GM23338 (cell line): ENCODE data around the gene PHLDB3. TPM values are rescaled to one million over a fixed set of nuclear protein-coding genes. Genes with fewer than 3 reads are reported as not detected.

Experiments
- ATAC-seq: fragments of 200-7000 bp; cut with Tn5 transposase; 3 replicates; pipeline ENCODE4 v1.9.1; 2020
- DNase-seq: peaks from one replicate; pipeline ENCODE4 v3.0.0-alpha.2; 2015; ENCODE audit warnings: low spot score
- H2AFZ ChIP-seq: fragments of 200-600 bp; sonication (generic); 2 replicates; pipeline ENCODE4 v1.8.0; 2016; ENCODE audit warnings: antibody characterized with exemption, mild to moderate bottlenecking, moderate library complexity
- H3F3A ChIP-seq: fragments of 200-600 bp; sonication (generic); replicated peaks from 2 replicates; pipeline ENCODE4 v1.8.0; 2017; ENCODE audit warnings: antibody characterized with exemption, mixed run types, low read depth
- H3K27ac ChIP-seq: fragments of 200-600 bp; sonication (generic); 2 replicates; pipeline ENCODE4 v1.6.1; 2016; ENCODE audit warnings: low read depth
- H3K27me3 ChIP-seq: fragments of 200-600 bp; sonication (generic); 2 replicates; pipeline ENCODE4 v1.8.0; 2016; ENCODE audit warnings: mild to moderate bottlenecking, mixed run types, moderate library complexity; ENCODE audit not compliant: insufficient read depth
- H3K36me3 ChIP-seq: fragments of 200-600 bp; sonication (generic); 2 replicates; pipeline ENCODE4 v1.8.0; 2016; ENCODE audit warnings: mild to moderate bottlenecking; ENCODE audit not compliant: insufficient read depth
- H3K4me1 ChIP-seq: fragments of 200-600 bp; sonication (generic); 2 replicates; pipeline ENCODE4 v1.8.0; 2016; ENCODE audit warnings: mild to moderate bottlenecking, moderate library complexity; ENCODE audit not compliant: insufficient read depth
- H3K4me2 ChIP-seq: fragments of 200-600 bp; sonication (generic); 2 replicates; pipeline ENCODE4 v1.7.1; 2017; ENCODE audit warnings: mixed run types
- H3K4me3 ChIP-seq: fragments of 200-600 bp; sonication (generic); 2 replicates; pipeline ENCODE4 v1.6.1; 2016; ENCODE audit warnings: mixed run types
- H3K79me2 ChIP-seq: fragments of 200-600 bp; sonication (generic); replicated peaks from 2 replicates; pipeline ENCODE4 v1.8.0; 2017; ENCODE audit warnings: mild to moderate bottlenecking; ENCODE audit not compliant: insufficient read depth
- H3K9me2 ChIP-seq: fragments of 200-600 bp; sonication (generic); 2 replicates; pipeline ENCODE4 v1.8.0; 2017; ENCODE audit not compliant: insufficient read depth
- H4K20me1 ChIP-seq: fragments of 200-600 bp; sonication (generic); replicated peaks from 2 replicates; pipeline ENCODE4 v1.8.0; 2017; ENCODE audit warnings: mild to moderate bottlenecking; ENCODE audit not compliant: insufficient read depth
- H3K27ac Mint-ChIP-seq: 2 replicates; pipeline ENCODE4 v1.8.0; 2020; ENCODE audit warnings: inconsistent platforms, mild to moderate bottlenecking, moderate library complexity, mixed read lengths
- H3K27me3 Mint-ChIP-seq: 3 replicates; pipeline ENCODE4 v1.8.0; 2022; ENCODE audit warnings: low read depth, mild to moderate bottlenecking, moderate library complexity, mixed read lengths, inconsistent platforms; ENCODE audit not compliant: insufficient read depth, poor library complexity
- H3K36me3 Mint-ChIP-seq: 3 replicates; pipeline ENCODE4 v1.8.0; 2021; ENCODE audit warnings: low read depth, mild to moderate bottlenecking, inconsistent platforms, moderate library complexity, mixed read lengths
- H3K4me1 Mint-ChIP-seq: 3 replicates; pipeline ENCODE4 v1.8.0; 2020; ENCODE audit warnings: mild to moderate bottlenecking, inconsistent platforms, mixed read lengths
- H3K4me3 Mint-ChIP-seq: 3 replicates; pipeline ENCODE4 v1.8.0; 2021; ENCODE audit warnings: moderate library complexity, mild to moderate bottlenecking, inconsistent platforms, mixed read lengths
- H3K9me3 Mint-ChIP-seq: 3 replicates; pipeline ENCODE4 v1.8.0; 2020; ENCODE audit warnings: moderate library complexity, mild to moderate bottlenecking, inconsistent platforms, mixed read lengths
- CTCF ChIP-seq, 2 experiments: fragments of 200-600 bp in 1 of 2; sonication (generic) in 1 of 2; conservative IDR thresholded peaks; 2 replicates each; pipeline versions ENCODE4 v1.5.1 to v1.6.1; 2016 to 2017; ENCODE audit warnings: antibody characterized with exemption in 2 of 2, low read depth in 2 of 2, mild to moderate bottlenecking in 2 of 2, moderate library complexity in 1 of 2
- EZH2 ChIP-seq: fragments of 200-600 bp; sonication (generic); IDR thresholded peaks from one replicate; pipeline ENCODE4 v1.8.0; 2017; ENCODE audit warnings: antibody characterized with exemption, mild to moderate bottlenecking, low read depth; ENCODE audit not compliant: unreplicated experiment
- EZH2phosphoT487 ChIP-seq: fragments of 200-600 bp; sonication (generic); IDR thresholded peaks from one replicate; pipeline ENCODE4 v1.8.1; 2018; ENCODE audit warnings: antibody characterized with exemption; ENCODE audit not compliant: unreplicated experiment
- NANOG ChIP-seq: IDR thresholded peaks from 2 replicates; pipeline ENCODE4 v1.6.1; 2016; ENCODE audit warnings: antibody characterized with exemption, borderline replicate concordance
- POLR2AphosphoS5 ChIP-seq: IDR thresholded peaks from 2 replicates; pipeline ENCODE4 v1.6.1; 2016; ENCODE audit warnings: antibody characterized with exemption, low read depth
- STAT1 ChIP-seq: IDR thresholded peaks from one replicate; pipeline ENCODE4 v1.6.1; 2016; ENCODE audit warnings: antibody characterized with exemption; ENCODE audit not compliant: unreplicated experiment
- ZNF114 ChIP-seq: fragments of 250-450 bp; sonication (Bioruptor Pico); IDR thresholded peaks from 2 replicates; pipeline ENCODE4 v1.5.0; 2020; ENCODE audit warnings: mild to moderate bottlenecking, moderate library complexity
- ZNF331 ChIP-seq: fragments of 250-450 bp; sonication (Bioruptor Pico); IDR thresholded peaks from 2 replicates; pipeline ENCODE4 v1.5.0; 2020; ENCODE audit warnings: low read depth, mild to moderate bottlenecking, moderate library complexity
- polyA plus RNA-seq: library from polyadenylated mRNA; unstranded; fragments of >200 nt; fragmentation: Nextera tagmentation; extraction: Ambion mirVana; gene quantifications from 2 replicates; pipeline ENCODE4 v1.2.1, GENCODE V29; 2016
- total RNA-seq: library from RNA; depleted of rRNA; stranded (reverse); fragments of >200 nt; shearing (Covaris generic); gene quantifications from 2 replicates; pipeline ENCODE4 v1.2.3, GENCODE V29; 2014
- TF ChIP-seq, protein P1 (sequence below): fragments of 250-450 bp; sonication (Bioruptor Pico); IDR thresholded peaks from 2 replicates; pipeline ENCODE4 v1.5.0; 2020; ENCODE audit warnings: mild to moderate bottlenecking, moderate library complexity

Gene PHLDB3
- total and polyA plus RNA-seq, 2 experiments from 2014 or later = 6.3 to 15.4 TPM

DNA sequence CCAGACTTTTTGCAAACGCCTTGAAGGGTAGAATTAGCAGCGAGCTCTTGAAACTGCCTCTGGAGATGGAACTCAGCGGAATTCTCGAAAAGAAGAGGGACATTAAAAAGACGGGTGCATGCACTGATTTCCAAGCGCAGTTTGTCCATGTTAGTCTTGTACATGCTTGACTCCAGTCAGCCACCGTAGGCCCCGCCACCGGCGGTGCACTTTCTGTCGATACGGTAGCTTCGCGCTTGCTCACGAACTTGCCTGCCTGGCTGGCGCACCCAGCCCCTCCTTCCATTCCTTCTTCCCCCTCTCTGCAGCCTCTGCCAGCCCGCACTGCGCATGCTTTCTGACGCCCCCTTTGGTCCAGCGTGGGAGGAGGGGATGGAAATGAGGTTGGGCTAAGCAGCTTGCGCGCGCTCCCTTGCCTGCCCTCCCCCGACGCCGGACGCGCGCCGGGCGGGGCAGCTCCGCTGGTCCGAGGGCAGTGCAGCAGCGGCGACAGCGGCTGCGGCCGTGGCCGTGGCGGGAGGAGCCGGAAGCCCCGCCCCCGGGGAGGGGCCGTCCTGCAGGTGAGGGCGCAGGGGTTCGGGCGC, 28.5 kb upstream of the PHLDB3 start, which contains the start of gene ZNF575 (continued):
- TF ChIP-seq ZNF114 (CRISPR knock-in tag) = no peak
- TF ChIP-seq POLR2AphosphoS5 = peak; percentile 67; the same call in 1 of the 2 replicates

GRCh38 chr19:43532571-43532961, 28.0 kb upstream of the PHLDB3 start:
- Mint-ChIP-seq H3K9me3 (no peaks in the 10 kb centered on the region), H3K36me3 (peaks cover 7% of the 10 kb centered on the region), H3K27me3 (peaks cover 7% of the 10 kb centered on the region), H3K27ac (peak overlapping the region; percentile 96), H3K4me1 (peaks cover 10% of the 10 kb centered on the region), H3K4me3 (peak overlapping the region; percentile 83)
- Histone ChIP-seq H4K20me1 (no peaks in the 10 kb centered on the region; the same call in none of the 2 replicates), H3K4me3 (peak overlapping the region; percentile 57), H3K27ac (peak overlapping the region; percentile 62), H3F3A (peaks cover 12% of the 10 kb centered on the region), H2AFZ (peak overlapping the region; percentile 78), H3K4me1 (peaks cover 6% of the 10 kb centered on the region; the same call in 1 of the 2 replicates), H3K9me2 (no peaks in the 10 kb centered on the region), H3K79me2 (no peaks in the 10 kb centered on the region), H3K27me3 (peaks cover 20% of the 10 kb centered on the region), H3K4me2 (peak overlapping the region; percentile 79), H3K36me3 (no peaks in the 10 kb centered on the region)
- ATAC-seq (peak; percentile 0; the same call in 1 of the 3 replicates), DNase-seq (no peak)
- no peak for TF ChIP-seq ZNF114 (CRISPR knock-in tag)
- TF ChIP-seq POLR2AphosphoS5 = no peak
- TF ChIP-seq EZH2phosphoT487 = no peak

DNA sequence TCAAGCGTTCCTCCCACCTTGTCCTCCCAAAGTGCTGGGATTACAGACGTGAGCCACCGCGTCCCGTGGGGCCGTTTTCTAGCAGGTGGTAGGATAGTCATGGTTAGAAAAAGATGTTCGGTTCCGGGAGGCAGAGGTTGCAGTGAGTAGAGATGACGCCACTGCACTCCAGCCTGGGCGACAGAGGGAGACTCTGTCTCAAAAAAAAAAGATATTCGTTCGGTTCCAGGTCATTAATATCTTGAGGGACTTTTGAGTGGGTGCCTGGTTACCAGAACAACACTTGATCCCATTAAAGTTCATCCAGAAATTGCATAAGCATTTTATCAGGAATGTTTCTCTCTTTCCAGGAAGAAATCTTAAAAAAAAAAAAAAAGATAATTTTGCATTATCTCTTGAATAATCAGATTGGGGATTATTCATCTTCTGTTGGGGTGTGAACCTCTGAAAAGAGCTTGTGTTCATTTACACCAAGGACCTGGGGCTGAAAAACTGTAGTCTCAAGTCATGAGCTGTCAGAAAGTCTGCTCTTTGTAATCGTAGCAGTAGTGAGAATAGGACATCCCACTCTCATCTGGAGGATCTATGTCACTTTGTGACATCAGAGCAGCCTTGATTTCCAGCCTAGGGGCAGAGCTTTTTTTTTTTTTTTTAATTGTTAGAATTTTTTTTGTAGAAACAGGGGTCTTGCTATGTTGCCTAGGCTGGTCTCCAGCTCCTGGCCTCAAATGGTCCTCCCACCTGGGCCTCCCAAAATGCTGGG, 23.5 kb upstream of the PHLDB3 start:
- Mint-ChIP-seq H3K4me1 (peaks cover 11% of the 10 kb centered on the region), H3K36me3 (no peaks in the 10 kb centered on the region), H3K9me3 (no peaks in the 10 kb centered on the region), H3K27ac (no peak overlapping the region), H3K4me3 (no peak overlapping the region), H3K27me3 (peaks cover 24% of the 10 kb centered on the region)
- DNase-seq (no peak), ATAC-seq (no peak)
- Histone ChIP-seq H3K4me1 (peaks cover 8% of the 10 kb centered on the region; the same call in 1 of the 2 replicates), H2AFZ (no peak overlapping the region), H3K27me3 (peaks cover 37% of the 10 kb centered on the region), H3K27ac (no peak overlapping the region), H4K20me1 (no peaks in the 10 kb centered on the region), H3K4me2 (no peak overlapping the region), H3K9me2 (no peaks in the 10 kb centered on the region), H3F3A (peaks cover 8% of the 10 kb centered on the region; the same call in 1 of the 2 replicates), H3K79me2 (no peaks in the 10 kb centered on the region), H3K36me3 (no peaks in the 10 kb centered on the region), H3K4me3 (no peak overlapping the region)
- TF ChIP-seq CTCF (conservative IDR thresholded peaks at IDR 0.05; ENCODE audit: low read depth in 2 of 2) (no peak), NANOG (no peak), ZNF114 (CRISPR knock-in tag) (no peak), POLR2AphosphoS5 (no peak), EZH2 (no peak), STAT1 (no peak), ZNF331 (CRISPR knock-in tag) (no peak)
- TF ChIP-seq, protein P1, sequence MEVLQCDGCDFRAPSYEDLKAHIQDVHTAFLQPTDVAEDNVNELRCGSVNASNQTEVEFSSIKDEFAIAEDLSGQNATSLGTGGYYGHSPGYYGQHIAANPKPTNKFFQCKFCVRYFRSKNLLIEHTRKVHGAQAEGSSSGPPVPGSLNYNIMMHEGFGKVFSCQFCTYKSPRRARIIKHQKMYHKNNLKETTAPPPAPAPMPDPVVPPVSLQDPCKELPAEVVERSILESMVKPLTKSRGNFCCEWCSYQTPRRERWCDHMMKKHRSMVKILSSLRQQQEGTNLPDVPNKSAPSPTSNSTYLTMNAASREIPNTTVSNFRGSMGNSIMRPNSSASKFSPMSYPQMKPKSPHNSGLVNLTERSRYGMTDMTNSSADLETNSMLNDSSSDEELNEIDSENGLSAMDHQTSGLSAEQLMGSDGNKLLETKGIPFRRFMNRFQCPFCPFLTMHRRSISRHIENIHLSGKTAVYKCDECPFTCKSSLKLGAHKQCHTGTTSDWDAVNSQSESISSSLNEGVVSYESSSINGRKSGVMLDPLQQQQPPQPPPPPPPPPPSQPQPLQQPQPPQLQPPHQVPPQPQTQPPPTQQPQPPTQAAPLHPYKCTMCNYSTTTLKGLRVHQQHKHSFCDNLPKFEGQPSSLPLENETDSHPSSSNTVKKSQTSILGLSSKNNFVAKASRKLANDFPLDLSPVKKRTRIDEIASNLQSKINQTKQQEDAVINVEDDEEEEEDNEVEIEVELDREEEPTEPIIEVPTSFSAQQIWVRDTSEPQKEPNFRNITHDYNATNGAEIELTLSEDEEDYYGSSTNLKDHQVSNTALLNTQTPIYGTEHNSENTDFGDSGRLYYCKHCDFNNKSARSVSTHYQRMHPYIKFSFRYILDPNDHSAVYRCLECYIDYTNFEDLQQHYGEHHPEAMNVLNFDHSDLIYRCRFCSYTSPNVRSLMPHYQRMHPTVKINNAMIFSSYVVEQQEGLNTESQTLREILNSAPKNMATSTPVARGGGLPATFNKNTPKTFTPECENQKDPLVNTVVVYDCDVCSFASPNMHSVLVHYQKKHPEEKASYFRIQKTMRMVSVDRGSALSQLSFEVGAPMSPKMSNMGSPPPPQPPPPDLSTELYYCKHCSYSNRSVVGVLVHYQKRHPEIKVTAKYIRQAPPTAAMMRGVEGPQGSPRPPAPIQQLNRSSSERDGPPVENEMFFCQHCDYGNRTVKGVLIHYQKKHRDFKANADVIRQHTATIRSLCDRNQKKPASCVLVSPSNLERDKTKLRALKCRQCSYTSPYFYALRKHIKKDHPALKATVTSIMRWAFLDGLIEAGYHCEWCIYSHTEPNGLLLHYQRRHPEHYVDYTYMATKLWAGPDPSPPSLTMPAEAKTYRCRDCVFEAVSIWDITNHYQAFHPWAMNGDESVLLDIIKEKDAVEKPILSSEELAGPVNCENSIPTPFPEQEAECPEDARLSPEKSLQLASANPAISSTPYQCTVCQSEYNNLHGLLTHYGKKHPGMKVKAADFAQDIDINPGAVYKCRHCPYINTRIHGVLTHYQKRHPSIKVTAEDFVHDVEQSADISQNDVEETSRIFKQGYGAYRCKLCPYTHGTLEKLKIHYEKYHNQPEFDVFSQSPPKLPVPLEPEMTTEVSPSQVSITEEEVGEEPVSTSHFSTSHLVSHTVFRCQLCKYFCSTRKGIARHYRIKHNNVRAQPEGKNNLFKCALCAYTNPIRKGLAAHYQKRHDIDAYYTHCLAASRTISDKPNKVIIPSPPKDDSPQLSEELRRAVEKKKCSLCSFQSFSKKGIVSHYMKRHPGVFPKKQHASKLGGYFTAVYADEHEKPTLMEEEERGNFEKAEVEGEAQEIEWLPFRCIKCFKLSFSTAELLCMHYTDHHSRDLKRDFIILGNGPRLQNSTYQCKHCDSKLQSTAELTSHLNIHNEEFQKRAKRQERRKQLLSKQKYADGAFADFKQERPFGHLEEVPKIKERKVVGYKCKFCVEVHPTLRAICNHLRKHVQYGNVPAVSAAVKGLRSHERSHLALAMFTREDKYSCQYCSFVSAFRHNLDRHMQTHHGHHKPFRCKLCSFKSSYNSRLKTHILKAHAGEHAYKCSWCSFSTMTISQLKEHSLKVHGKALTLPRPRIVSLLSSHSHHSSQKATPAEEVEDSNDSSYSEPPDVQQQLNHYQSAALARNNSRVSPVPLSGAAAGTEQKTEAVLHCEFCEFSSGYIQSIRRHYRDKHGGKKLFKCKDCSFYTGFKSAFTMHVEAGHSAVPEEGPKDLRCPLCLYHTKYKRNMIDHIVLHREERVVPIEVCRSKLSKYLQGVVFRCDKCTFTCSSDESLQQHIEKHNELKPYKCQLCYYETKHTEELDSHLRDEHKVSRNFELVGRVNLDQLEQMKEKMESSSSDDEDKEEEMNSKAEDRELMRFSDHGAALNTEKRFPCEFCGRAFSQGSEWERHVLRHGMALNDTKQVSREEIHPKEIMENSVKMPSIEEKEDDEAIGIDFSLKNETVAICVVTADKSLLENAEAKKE = no peak
